GM19043 (cell line): ENCODE measurements around the gene VWA5A.
"Not testable (repeated sequence)": the region's sequence is repeated elsewhere in the genome, so short reads cannot be mapped to it uniquely, and the experiment has no call there.

Experiments used
- ATAC-seq: cut with Tn5 transposase; IDR thresholded peaks from one replicate; pipeline ENCODE4 v1.9.1; 2021; ENCODE audit warnings: low read depth; ENCODE audit not compliant: unreplicated experiment

VWA5A gene

DNA sequence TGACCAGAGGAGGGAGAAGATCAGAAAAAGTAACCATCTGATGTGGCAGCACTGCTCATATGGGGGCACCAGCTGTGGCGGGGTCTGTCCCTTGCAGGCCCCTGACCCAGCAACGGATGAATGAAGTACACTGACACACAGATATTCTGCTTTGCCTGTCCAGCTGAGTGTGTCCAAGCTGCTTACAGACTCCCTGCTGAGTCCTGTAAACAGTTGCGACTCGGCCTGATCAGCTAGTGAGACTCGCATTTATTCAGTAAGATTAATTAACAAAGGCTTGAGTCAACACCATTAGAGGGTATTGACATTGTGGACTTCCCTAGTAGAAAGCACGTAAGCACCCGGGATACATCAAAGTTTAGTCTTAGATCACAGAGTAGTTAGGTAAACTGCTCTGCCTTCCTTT is 52.6 kb downstream of the VWA5A start:
- no peak for ATAC-seq

DNA sequence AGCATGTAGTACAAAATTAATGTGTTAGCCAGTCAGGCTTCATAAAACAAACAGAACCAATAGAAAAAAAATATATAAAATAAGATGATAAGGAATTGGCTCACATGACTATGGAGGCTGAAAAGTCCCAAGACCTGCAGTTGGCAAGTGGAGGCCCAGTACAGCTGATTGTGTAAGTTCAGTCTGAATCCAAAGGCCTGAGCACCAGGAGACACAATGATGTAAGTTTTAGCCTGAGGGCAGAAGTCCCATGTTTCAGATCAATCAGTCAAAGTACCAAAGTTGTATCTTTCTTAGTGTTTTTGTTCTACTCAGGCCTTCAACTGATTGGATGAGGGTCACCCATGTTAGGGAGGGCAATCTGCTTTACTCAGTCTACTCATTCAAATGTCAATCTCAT is 53.5 kb downstream of the VWA5A start:
- no peak for ATAC-seq

DNA sequence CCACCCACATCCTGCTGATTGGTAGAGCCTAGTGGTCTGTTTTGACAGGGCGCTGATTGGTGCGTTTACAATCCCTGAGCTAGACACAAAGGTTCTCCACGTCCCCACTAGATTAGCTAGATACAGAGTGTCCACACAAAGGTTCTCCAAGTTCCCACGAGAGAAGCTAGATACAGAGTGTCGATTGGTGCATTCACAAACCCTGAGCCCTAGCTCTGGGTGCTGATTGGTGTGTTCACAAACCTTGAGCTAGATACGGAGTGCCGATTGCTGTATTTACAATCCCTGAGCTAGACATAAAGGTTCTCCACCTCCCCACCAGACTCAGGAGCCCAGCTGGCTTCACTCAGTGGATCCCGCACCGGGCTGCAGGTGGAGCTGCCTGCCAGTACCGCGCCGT is 55.1 kb downstream of the VWA5A start:
- ATAC-seq = not testable (repeated sequence)

DNA sequence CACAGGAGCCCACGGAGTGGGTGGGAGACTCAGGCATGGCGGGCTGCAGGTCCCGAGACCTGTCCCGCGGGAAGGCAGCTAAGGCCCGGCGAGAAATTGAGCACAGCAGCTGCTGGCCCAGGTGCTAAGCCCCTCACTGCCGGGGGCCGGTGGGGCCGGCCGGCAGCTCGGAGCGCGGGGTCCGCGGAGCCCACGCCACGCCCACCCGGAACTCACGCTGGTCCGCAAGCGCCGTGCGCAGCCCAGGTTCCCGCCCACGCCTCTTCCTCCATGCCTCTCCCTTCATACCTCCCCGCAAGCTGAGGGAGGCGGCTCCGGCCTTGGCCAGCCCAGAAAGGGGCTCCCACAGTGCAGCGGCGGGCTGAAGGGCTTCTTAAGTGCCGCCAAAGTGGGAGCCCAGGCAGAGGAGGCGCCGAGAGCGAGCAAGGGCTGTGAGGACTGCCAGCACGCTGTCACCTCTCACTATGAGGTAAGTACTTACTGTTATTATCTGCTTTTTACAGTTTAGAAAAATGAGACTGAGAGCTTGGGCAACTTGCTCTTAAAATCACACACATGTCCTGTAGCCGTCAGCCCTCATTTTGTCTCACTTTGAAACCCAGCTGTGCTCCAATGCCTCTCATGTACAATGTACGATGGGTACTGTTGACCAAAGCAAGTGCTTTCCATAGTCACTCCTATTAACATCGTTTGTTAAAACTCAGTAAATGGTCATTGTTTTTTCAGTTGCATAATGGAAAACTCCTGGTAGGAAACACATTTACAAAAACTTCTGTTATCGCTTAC is 55.7 kb downstream of the VWA5A start:
- ATAC-seq = no peak

DNA sequence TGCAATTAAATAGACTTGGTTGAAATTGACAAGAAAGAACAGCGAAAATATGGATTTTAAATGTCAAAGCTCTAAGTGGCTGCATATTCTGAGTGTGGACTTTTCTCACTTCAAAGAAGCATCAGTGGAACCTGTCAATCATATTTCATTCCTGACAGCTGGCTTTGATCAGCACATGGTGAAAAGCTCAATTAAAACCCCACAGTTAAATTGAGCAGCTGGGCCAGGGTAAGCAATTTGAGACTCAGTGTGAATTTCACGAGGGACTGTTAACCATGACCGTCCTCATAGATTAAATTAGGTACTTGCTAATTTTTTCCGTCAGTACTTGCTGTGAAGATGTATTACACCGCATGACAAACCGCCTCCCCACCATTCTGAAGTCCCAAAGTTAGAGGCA is 56.9 kb downstream of the VWA5A start:
- no peak for ATAC-seq

DNA sequence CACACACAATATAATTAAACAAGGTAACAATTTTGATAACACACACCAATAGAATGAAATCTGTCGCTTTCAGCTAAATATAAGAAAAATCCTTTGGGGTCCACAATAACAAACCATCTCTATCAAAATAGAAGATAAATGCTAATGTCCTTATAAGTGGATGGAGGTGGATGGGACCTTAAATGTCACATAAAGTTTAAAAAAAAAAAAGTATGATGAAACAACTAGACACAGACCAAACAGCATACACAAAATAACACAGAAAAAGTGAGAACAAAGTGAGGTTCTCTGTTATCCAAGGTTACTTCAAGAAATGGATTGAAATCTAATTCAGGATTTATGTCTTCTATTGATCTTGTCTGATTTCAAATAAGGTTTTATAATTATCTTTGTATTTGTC is 57.3 kb downstream of the VWA5A start:
- ATAC-seq = no peak

DNA sequence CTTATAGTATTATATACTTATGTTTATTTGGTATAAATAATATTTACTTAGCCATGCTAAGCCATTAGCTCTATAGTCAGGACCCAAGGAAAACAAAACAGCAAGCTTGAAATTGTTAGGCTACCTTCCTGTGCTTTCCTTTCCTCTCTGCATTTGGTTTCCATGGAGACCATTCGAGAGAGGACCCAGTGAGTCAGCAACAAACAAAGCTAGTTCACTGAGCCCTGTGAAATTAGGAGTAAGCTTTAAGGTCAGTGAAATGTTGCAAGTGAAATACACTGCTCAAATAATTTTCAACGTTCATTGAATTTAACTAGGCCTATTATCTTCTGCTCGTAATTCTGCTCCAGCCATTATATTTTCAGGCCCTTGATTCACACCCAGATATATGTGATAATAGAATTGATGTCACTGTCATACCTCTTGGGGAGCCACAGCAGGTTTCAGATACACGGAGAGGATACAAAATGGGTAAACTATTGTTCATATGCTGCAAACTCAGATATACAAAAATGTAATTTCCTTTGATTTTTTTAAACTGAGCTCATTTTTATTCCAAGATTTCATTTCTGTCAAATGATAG is 58.8 kb downstream of the VWA5A start:
- no peak for ATAC-seq

DNA sequence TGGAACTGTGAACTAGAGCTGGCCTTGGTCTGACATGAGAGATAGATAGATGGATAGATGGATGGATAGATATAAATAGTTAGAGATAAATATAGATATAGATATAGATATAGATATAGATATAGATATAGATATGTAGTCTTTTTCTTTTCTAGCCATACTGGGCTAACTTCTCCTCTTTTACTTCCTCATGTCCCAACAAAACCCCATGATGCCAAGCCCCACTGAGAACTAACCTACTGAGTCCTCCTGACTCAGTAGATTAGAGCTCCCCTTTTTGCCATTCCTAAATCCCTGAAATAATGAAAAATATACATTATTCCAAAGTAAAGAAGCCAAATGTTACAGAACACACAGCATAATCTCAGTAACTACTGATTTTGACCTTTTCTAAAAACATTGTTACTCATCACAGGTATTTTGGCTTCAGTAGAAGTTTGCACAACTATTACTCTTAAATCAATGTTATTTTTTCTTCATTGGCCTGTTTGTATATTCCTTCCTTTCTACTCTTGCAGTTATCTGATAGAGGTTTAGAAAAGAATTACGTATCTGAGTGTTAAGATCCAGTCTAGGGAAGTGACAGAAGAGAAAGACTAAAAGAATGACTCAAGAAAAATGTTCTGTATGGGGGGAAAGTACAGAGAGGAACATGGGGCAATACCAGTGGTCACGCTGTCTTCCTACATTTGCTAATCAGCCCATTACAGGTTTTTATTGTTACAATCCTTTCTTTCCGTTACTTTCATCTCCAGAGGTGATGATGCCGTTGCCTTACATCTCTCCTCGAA is 61.9 kb downstream of the VWA5A start:
- ATAC-seq = no peak

DNA sequence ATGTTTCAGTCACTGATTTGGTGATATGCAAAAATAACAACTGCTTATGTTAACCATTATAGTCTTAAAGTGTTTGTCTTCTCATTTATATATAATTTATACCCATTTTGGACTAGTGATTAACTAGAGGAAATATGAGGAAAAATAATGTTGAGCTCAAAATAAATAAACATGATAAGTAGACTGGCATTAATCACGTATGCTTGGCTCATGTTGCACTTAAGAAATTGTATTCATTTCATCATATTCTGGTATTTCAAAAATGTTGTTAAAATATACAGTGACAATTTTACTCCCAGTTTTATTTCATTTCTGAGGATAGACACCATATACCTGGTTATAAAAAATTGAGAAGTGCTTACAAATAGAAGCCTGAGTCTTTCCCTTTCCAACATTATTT is 64.1 kb downstream of the VWA5A start:
- no peak for ATAC-seq

DNA sequence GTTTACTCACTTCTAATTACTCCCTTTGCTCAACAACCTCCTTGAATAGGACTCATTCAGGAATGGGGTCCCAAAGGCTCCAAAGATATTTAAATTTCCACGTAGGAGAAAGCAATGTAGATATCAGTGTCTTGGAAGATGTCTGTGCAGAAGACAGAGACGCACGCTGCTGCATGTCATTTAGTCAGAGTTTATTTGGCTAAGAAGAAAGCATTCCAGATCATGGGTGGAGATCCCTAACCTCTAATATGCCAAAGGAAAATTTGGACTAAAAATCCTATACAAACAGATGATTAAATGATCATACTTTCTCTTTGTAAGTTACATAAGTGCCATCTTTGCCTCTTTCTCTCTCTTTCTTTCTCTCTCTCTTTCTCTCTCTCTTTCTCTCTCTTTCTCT is 67.8 kb downstream of the VWA5A start, which contains the start of gene OR10D3:
Gene OR10D3, plus strand, starts transcription at position 278 of the 400 bp plus-strand sequence. CDS start 1,925 bp downstream, outside the sequence.
- no peak for ATAC-seq

DNA sequence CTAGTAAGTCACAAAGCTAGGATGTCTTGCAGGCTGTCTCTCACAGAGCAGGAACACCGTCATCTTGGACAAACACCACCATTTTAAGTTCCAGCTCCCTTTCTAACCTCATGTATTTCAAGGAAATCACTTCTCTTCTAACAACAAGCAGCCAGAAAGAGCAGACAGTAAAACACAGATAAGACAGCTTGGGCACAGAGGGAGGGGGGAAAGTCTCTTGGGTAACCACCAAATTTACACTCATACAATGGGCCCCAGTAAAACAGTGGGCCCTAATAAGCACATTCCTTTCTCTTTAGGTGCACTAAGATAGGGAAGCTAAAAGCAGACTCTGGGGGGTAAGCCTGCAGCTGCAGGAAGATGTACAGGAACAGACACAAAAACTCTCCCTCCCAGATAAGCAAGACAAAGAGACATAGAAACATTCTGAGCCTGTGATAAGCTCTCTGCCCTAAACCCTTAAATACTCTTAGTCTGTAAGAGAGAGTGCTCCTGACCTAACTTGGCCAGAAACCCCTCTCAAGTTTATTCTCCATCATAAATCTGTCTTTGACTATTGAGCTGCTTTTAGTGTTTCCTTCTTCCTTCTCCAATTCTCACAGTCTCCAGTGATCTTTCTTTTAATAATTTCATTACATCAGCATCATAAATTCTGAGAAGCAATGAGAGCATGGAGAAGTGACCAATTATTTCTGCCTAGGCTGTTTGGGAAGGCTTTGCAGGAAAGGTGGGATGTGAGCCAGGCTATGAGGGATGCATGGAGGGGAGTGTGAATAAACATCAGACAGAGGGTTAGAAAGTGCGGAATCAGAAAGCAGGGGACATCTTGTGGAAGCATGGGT is 75.3 kb downstream of the VWA5A start:
- ATAC-seq = no peak

DNA sequence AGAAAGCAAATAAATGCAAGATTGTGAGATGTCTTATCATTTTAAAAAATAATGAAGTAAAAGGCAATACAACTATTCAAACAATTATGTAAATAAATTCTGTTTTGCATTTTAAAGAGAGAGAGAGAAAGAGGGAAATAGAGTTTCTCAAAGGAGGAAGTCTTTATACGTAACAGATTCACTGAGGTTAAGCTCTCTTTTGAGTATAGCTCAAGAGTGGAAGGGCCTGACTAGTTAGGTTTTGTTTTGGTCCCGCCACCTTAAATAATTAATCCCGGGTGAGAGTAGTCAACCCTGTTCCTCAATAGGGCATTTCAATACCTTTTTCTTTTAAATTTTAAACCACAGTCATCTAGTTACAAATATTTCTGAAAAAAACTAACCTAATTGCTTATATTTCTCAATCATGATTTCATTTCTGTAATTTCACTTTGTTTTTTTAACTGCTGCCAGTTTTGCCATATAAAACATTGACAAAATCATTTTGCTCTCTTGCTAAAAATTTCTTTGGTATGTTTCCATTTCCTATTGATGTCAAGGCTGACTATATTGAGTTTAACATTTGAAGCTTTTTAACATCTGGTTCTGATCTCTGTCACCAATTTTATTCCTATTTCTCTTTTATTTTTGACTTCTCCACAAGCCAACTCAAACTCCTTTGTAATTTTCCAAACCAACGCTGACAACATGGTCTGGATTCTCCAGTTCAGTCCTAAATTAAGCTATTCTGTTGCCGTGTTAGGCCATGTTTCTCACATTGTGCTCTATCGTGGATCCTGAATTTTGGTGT is 78.2 kb downstream of the VWA5A start:
- ATAC-seq = peak; percentile 76

DNA sequence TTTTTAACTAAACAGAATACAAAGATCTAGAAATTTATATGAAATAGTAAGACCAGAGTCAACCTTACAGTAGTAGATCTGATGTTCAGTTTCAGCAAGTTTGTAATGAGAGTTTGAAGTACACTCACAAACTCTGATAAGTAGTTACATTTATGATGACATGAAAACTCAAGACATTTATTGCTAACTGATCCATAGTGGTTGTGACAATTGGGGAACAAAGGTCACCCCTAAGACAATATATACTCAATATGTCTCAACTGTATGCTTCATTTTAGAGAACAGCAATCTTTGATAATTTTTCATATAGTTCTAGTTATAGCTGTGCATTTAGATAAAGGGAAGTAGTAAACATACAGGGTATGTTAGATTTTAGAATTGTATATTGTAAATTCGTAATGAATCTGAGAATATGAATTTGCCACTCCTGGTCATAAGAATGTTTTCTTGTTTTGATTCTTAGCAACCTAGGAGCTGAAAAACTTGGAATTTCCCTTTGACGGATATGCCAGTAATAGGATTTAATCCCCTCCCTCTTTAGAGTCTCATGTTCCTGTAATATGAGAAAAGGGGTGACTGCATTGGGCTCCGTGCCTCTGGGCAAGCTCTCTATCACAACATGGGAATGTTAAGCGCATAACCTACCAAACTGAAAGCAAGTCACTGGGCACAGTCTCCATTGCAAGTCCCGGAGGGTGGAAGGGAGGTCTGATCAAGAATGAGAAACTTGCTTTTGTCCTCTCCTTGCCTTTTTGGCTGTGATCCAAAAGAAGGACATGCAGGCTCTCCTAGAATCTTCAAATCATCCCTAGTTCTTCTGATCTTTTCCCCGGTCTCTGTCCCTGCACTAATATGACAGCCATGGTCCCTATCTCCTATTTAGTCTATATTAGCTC is 79.3 kb downstream of the VWA5A start:
- ATAC-seq = no peak

DNA sequence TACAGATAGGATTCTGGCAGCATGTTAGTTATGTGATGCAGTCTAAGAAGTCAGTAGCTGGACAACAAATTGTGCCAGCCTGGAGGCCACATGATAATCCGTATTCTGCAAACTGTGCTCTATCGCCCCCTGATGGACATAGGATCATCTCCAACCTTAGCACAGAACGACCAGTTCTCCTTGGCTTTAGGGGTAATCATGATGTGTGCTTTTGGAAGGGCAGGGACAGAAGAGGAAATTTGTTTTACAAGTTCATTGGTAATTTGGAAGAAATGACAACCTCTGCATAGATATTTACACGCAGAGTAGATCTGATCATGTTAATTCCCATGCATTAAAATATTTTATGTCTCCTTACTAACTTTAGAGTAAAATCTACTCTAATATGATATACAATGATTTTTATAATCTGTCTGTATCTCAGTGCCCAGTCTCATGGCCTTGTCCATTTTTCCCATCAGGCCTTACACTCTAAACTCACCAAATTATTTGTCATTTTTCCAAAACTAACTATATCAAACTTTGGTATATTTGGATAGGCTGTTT is 80.0 kb downstream of the VWA5A start:
- peak; percentile 63 for ATAC-seq
